GM12874 (cell line): ENCODE measurements around the gene ESPN.

Experiments
- TF ChIP-seq, protein P1 (sequence below): IDR thresholded peaks from 2 replicates; pipeline ENCODE4 v1.5.1; 2011; ENCODE audit warnings: low read depth, mild to moderate bottlenecking, control low read depth, low read length, moderate library complexity; ENCODE audit not compliant: insufficient read depth

Gene ESPN

DNA sequence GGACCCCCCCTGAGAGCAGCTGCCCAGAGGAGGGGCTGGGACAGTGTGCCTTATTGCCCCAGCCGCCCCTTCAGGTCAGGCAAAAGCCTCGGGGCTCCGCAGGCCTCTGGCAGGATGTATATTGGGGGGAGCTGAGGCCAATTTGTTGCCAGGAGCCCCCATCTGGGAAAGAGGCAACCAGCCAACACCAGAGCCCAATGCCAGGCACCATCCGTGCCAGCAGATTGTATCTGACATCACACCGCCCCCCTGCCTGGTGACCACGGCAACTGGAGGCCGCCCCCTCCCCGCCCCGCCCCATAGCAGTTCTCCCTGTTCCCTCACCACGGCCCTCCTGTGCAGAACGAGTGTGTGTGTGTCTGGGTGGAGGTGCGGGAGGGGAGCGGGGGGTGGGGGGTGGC, 70.5 kb downstream of the ESPN start:
- TF ChIP-seq, protein P1, sequence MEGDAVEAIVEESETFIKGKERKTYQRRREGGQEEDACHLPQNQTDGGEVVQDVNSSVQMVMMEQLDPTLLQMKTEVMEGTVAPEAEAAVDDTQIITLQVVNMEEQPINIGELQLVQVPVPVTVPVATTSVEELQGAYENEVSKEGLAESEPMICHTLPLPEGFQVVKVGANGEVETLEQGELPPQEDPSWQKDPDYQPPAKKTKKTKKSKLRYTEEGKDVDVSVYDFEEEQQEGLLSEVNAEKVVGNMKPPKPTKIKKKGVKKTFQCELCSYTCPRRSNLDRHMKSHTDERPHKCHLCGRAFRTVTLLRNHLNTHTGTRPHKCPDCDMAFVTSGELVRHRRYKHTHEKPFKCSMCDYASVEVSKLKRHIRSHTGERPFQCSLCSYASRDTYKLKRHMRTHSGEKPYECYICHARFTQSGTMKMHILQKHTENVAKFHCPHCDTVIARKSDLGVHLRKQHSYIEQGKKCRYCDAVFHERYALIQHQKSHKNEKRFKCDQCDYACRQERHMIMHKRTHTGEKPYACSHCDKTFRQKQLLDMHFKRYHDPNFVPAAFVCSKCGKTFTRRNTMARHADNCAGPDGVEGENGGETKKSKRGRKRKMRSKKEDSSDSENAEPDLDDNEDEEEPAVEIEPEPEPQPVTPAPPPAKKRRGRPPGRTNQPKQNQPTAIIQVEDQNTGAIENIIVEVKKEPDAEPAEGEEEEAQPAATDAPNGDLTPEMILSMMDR: no peak

DNA sequence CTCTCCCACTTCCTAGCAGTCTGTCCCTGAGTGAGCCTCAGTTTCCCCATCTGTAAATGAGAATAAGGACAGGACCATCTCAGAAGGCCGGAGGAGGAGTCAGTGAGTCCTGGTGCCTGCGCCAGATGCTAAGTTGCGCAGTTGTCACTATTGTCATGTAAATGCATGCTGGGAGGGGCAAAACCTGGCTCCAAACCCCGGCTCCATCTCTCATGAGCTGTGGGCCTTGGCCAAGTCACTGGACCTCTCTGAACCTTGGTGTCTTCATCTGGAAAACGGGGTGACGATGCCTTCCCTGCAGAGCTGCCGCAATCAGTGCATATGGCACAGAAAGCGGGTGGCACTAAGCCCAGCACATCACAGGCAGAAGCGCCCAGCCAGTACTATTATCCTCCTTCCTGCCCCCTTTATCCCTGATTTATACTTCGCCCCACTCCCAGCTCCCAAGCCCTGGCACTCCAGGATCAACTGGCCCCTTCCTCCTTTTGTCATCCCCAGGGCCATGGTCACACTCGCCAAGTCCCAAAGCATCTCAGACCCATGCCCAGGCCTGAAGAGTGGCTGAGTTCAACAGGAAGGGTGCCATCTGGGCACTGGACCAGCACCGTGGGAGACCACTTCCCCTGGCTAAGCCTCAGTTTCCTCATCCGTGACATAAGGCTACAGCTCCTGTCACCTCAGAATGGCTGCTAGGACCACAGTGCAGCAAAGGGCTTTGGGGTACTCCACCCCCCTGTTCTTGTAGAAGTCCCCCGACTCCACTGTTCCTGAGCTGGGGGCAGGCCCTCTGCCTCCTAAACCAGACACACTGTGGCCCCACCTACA, 71.2 kb downstream of the ESPN start:
- TF ChIP-seq, protein P1: no peak

DNA sequence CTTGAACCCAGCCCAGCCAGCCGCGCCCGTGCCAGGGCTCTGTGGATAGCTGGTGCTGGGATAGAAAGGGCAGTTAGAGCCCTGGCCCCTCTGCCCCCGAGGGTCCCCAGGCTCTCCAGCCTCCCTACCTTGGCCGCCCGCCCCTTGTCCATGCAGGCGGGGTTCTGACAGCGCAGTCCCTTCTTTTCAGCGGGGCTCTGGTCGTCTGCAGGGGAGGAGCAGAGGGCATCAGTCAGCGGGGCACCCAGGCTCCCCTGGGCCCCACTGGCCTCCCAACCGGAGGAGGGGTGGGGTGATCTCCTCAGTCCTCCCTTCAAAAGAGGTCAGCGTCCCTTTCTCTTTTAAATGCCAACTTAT, 71.8 kb downstream of the ESPN start:
- TF ChIP-seq, protein P1: no peak

DNA sequence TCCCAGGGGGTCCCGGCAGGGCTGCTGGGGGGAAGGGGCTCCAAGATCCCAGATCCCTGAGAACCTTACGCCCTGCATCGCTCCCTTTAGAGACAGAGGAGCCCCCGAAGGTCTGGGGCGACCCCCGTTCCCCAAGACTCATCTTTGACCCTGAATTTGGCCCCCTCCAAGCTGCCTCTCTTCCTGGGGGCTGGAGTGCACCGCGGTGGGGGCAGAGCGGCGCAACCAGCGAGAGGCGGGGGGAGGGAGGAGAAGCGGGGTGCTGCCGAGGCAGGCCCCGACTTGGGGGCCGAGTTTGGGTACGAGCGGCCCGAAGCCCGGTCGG, 72.3 kb downstream of the ESPN start:
- TF ChIP-seq, protein P1: no peak

DNA sequence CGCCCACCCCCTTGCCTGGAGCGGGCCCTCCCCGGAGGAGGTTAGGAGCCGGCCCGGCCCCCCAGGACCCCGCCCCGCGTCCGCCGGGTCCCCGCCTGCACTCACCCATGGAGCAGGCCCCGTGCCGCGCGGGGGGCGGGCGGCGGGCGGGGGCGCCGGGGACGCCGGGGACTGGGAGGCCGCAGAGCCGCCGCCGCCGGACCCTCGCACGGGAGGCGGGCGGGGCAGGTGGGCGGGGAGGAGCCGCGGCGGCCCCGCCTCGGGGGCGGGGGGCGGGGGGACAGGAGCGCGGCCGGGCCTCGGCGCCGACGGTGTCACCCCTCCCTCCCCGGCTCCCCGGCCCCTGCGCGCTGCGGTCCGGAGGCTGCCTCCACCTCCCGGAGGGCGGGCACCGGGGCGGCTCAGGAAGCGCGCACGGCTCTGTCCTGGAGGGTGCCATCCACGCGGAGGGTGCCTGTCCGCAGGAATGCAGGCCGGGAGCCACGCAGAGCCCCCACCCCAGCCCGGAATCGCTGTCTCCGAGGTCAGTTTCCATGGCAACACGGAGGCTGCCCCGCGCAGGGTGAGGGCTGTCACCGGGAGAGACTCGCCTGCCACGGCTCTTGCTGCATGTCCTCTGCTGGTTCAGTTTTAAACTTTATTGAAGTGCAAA, 72.8 kb downstream of the ESPN start:
- TF ChIP-seq, protein P1: no peak

DNA sequence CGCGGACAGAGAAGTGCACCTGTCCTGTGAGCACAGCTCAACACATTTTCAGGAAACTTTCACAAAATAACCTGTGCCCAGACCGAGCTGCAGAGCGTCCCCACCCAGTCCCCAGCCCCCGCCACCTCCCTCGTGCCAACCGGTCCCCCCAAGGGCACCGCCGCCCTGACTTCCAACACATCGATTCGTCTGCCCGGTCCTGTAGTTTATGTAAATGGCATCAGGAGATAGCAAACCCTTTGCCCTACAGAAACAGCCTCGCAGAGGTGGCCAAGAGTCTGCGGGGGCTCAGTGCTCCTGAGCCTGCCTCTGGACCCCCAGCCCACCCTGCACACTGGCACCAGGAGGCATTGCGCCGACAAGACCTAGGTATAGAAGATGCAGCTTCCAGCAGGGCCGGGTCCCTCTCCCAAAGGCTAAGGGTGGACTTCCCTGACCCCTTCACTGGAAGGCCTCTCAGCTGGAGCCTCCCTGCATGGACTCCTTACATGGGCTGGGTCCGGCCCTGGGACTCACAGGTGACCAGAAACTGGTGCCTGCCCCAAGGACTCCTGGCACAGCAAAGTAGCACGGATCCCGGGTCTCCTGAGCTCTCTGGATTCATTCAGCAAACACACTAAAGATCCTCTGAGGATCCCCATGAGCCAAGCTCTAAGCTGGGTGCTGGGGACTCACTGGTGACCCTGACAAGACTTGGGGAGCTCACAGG, 73.4 kb downstream of the ESPN start:
- TF ChIP-seq, protein P1: no peak

DNA sequence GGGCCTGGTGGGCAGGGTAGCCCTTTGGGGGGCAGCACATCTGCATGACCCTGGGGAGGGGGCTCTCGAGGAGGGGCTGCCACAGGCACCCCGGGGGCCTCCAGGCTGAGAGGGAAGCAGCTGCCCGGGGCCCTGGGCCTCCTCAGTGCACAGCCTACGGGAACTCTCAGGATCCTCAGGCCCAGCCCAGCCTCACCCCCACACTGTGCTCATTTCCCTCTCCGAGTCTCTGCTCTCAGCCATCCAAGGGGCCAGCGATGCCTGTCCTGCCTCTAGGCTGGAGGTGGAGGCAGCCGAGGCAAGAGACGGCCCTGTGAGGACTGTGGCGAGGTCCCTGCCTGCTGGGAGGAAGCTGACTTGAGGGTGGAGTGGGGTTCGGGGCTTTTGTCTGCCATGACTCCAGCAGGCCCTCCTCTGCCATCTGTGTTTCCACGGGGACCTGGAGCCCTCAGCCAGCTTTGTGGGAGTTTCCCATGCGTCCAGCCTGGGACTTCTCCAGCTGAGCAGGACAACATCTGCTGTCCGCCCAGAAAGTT, 74.1 kb downstream of the ESPN start:
- TF ChIP-seq, protein P1: no peak
